Measurements from ENCODE around the gene LRP2.
"Not testable (repeated sequence)": the region's sequence is repeated elsewhere in the genome, so short reads cannot be mapped to it uniquely, and the experiment has no call there.

LRP2 gene

GRCh38 chr2:169348321-169349024 lies 13.9 kb downstream of the LRP2 start:
- no peak for DNase-seq (ENCODE audit: low read depth in 2 of 2)

GRCh38 chr2:169345486-169346437 lies 16.6 kb downstream of the LRP2 start:
- no peak for DNase-seq (ENCODE audit: low read depth in 2 of 2)

- DNase-seq (ENCODE audit: low read depth in 2 of 2), result no peak
Measured at GRCh38 chr2:169344736-169345485, 17.4 kb downstream of the LRP2 start.

GRCh38 chr2:169343202-169343601 lies 19.1 kb downstream of the LRP2 start:
- DNase-seq (ENCODE audit: low read depth in 2 of 2), result no peak

- DNase-seq (ENCODE audit: low read depth in 2 of 2), result no peak
Measured at GRCh38 chr2:169339657-169340056, 22.7 kb downstream of the LRP2 start.

GRCh38 chr2:169336695-169337094 lies 25.6 kb downstream of the LRP2 start:
- DNase-seq (ENCODE audit: low read depth in 2 of 2), result no peak

- no peak for DNase-seq (ENCODE audit: low read depth in 2 of 2)
Measured at GRCh38 chr2:169330555-169331198, 31.7 kb downstream of the LRP2 start.

- no peak for DNase-seq (ENCODE audit: low read depth in 2 of 2)
Measured at GRCh38 chr2:169329688-169330554, 32.4 kb downstream of the LRP2 start.

GRCh38 chr2:169328785-169329184 lies 33.5 kb downstream of the LRP2 start:
- DNase-seq (ENCODE audit: low read depth in 2 of 2), result no peak

GRCh38 chr2:169327837-169328236 lies 34.5 kb downstream of the LRP2 start:
- DNase-seq (ENCODE audit: low read depth in 2 of 2), result not testable (repeated sequence)

- DNase-seq (ENCODE audit: low read depth in 2 of 2), result not testable (repeated sequence)
Measured at GRCh38 chr2:169325886-169326285, 36.4 kb downstream of the LRP2 start.

GRCh38 chr2:169324581-169325260 lies 37.6 kb downstream of the LRP2 start:
- no peak for DNase-seq (ENCODE audit: low read depth in 2 of 2)

- no peak for DNase-seq (ENCODE audit: low read depth in 2 of 2)
Measured at GRCh38 chr2:169323841-169324240, 38.5 kb downstream of the LRP2 start.

GRCh38 chr2:169320561-169320960 lies 41.8 kb downstream of the LRP2 start:
- no peak for DNase-seq (ENCODE audit: low read depth in 2 of 2)

GRCh38 chr2:169315357-169315756 lies 47.0 kb downstream of the LRP2 start:
- no peak for DNase-seq (ENCODE audit: low read depth in 2 of 2)

GRCh38 chr2:169308349-169308748 lies 54.0 kb downstream of the LRP2 start:
- DNase-seq (ENCODE audit: low read depth in 2 of 2), result not testable (repeated sequence)

GRCh38 chr2:169304689-169305088 lies 57.6 kb downstream of the LRP2 start:
- DNase-seq (ENCODE audit: low read depth in 2 of 2), result not testable (repeated sequence)

GRCh38 chr2:169303579-169304305 lies 58.6 kb downstream of the LRP2 start:
- DNase-seq (ENCODE audit: low read depth in 2 of 2), result no peak

- DNase-seq (ENCODE audit: low read depth in 2 of 2), result no peak
Measured at GRCh38 chr2:169302364-169302763, 60.0 kb downstream of the LRP2 start.
